Testis (tissue), 3 donors: Measurements from ENCODE around the gene SKAP1. TPM values are rescaled to one million over a fixed set of nuclear protein-coding genes. Genes with fewer than 3 reads are reported as not detected.

Experiments
- DNase-seq: peaks from one replicate; pipeline ENCODE4 v3.0.0-alpha.2; 2019
- H3K27ac ChIP-seq, 2 donors: fragments of 200-600 bp; sonication (generic); one replicate each; pipeline ENCODE4 v1.5.1; 2019
- H3K27me3 ChIP-seq: fragments of 200-600 bp; sonication (generic); one replicate; pipeline ENCODE4 v1.5.1; 2019
- H3K36me3 ChIP-seq: fragments of 200-600 bp; sonication (generic); one replicate; pipeline ENCODE4 v1.5.1; 2017; ENCODE audit warnings: low read depth; ENCODE audit errors: missing control alignments
- H3K4me1 ChIP-seq: fragments of 200-600 bp; sonication (generic); one replicate; pipeline ENCODE4 v1.5.1; 2019
- H3K4me3 ChIP-seq, 2 donors: fragments of 200-600 bp; sonication (generic); one replicate each; pipeline ENCODE4 v1.5.1; 2017 to 2019
- H3K9me3 ChIP-seq: fragments of 200-600 bp; sonication (generic); one replicate; pipeline ENCODE4 v1.5.1; 2017
- POLR2A ChIP-seq: fragments of 450-650 bp; IDR thresholded peaks from one replicate; pipeline ENCODE4 v1.6.1; 2017; ENCODE audit warnings: antibody characterized with exemption, mild to moderate bottlenecking, moderate library complexity
- WGBS, 2 donors: methylation state at CpG; one replicate each; pipeline ENCODE4 v1.1.5; 2018; 5-methylcytosine and 5-hydroxymethylcytosine counted together
- intact Hi-C: fragments of 100-400 bp; cut with DNase I; formaldehyde crosslinking; loops from one replicate; pipeline ENCODE4 v1.15.1; 2023; ENCODE audit warnings: low total_unique reads
- polyA plus RNA-seq: library from polyadenylated mRNA; stranded (reverse); fragments of 350-450 nt; fragmentation: Illumina TruSeq; extraction: RNeasy Lipid Tissue Mini Kit (QIAGEN cat#74804); gene quantifications from one replicate; pipeline ENCODE4 v1.2.3, GENCODE V29; 2014; ENCODE audit warnings: low read depth, low replicate concordance; ENCODE audit not compliant: insufficient read depth
- total RNA-seq, 2 donors: library from RNA; depleted of rRNA; stranded (reverse); fragments of >200 nt; gene quantifications; one replicate each; pipeline ENCODE4 v1.2.3, GENCODE V29; 2016
- TF ChIP-seq, protein P1 (sequence below), 3 experiments: fragments of 450-650 bp in 2 of 3; fragments of 200-600 bp in 1 of 3; sonication (generic) in 1 of 3; IDR thresholded peaks; one replicate each; pipeline ENCODE4 v1.5.1; 2016 to 2019; ENCODE audit warnings: antibody characterized with exemption in 3 of 3, mild to moderate bottlenecking in 2 of 3, moderate library complexity in 1 of 3

Gene SKAP1
- total and polyA plus RNA-seq, 3 donors from 2014 or later, result 9.0 to 34.1 (median 16.9) TPM

DNA sequence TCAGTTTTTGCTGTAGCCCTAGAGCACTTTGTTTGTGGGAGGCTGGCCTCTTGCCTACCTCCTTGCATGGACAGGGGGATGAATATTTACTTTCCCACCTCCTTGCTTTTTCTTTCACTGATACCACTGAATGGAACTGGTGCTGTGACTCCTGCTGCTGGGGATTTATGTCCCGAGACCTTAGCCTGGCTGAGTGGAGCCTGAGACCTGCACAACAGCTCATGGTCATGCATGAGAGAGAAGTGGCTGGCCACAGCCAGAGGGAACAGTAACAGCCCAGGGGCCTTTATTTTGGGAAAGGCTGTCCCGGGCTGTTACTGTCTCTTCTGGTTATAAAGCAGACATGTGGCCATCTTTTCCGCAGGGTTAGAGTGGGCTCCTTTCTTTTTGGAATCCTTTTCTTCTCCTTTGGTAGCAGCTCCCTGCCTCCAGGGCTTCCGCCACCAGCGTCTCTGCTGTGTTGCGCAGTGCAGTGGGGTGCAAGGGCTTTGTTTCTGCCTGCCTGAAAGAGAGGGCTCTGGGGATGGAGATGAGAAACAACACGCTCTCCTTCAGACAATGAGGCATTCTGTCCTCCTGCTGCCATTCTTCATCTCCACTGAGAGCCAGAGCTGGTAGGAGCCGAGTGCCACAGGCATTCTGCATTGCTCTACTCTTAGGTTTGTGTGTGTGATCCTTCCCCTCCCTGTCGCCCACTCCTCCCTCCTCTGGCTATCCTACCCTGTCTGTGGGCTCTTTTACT, 307.9 kb downstream of the SKAP1 start:
- Histone ChIP-seq H3K27me3 (no peaks in the 10 kb centered on the region), H3K27ac (no peak overlapping the region), H3K36me3 (no peaks in the 10 kb centered on the region), H3K9me3 (no peaks in the 10 kb centered on the region), H3K4me1 (peaks cover 4% of the 10 kb centered on the region), H3K4me3 (no peak overlapping the region)
- no peak for DNase-seq
- 77 to 78% methylated on average over 9 of the region's 9 CpGs for WGBS, 2 donors
- TF ChIP-seq POLR2A, result no peak
- TF ChIP-seq, protein P1, sequence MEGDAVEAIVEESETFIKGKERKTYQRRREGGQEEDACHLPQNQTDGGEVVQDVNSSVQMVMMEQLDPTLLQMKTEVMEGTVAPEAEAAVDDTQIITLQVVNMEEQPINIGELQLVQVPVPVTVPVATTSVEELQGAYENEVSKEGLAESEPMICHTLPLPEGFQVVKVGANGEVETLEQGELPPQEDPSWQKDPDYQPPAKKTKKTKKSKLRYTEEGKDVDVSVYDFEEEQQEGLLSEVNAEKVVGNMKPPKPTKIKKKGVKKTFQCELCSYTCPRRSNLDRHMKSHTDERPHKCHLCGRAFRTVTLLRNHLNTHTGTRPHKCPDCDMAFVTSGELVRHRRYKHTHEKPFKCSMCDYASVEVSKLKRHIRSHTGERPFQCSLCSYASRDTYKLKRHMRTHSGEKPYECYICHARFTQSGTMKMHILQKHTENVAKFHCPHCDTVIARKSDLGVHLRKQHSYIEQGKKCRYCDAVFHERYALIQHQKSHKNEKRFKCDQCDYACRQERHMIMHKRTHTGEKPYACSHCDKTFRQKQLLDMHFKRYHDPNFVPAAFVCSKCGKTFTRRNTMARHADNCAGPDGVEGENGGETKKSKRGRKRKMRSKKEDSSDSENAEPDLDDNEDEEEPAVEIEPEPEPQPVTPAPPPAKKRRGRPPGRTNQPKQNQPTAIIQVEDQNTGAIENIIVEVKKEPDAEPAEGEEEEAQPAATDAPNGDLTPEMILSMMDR (IDR thresholded peaks at IDR 0.05), result no peak
- intact Hi-C loops, result no loop called here

DNA sequence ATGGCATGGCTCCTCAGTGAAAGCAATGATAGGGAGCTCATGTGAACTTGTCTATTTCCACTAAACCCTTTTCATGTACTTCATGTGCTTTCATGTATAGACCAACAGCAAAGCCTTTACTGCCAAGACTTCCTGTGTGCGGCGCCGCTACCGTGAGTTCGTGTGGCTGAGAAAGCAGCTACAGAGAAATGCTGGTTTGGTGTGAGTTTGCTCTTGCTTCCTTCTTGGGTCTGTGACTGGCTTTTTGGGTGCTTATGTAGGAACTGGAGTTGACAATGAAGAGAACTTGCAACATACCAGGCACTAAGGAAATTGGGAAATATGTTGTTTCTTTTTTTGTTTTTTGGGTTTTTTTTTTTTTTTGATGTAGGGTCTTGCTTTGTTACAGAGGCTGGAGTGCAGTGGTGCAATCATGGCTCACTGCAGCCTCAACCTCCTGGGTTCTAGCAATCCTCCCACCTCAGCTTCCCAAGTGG, 316.8 kb downstream of the SKAP1 start:
- DNase-seq, result no peak
- Histone ChIP-seq H3K9me3 (no peaks in the 10 kb centered on the region), H3K4me3 (no peak overlapping the region), H3K27ac (no peak overlapping the region), H3K4me1 (peaks cover 7% of the 10 kb centered on the region), H3K36me3 (no peaks in the 10 kb centered on the region), H3K27me3 (no peaks in the 10 kb centered on the region)
- TF ChIP-seq, protein P1 (IDR thresholded peaks at IDR 0.05), result no peak
- TF ChIP-seq POLR2A, result no peak
- WGBS, 2 donors, result 84 to 98% methylated on average over 5 of the region's 5 CpGs
- intact Hi-C loops, result no loop called here

DNA sequence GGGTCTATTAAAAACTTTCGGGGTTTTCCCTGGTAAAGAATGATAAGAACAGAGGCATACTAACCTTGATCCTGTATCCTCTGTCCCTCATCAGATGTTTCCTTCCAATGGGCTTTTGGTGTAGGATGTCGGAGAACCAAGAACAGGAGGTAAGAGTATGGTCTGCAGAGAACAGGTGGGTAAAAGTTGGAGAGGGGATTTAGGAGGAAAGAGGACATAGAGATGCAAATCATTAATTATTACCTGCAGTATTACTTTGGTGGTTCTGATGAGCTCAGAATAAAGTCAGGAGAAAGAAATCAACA, 318.1 kb downstream of the SKAP1 start:
- H3K4me3 ChIP-seq, result no peak overlapping the region
- TF ChIP-seq, protein P1 (IDR thresholded peaks at IDR 0.05), result no peak
- TF ChIP-seq POLR2A, result no peak
- H3K27ac ChIP-seq, result no peak overlapping the region
- H3K36me3 ChIP-seq, result no peaks in the 10 kb centered on the region
- H3K4me1 ChIP-seq, result peaks cover 7% of the 10 kb centered on the region
- DNase-seq, result no peak
- H3K27me3 ChIP-seq, result no peaks in the 10 kb centered on the region
- H3K9me3 ChIP-seq, result no peaks in the 10 kb centered on the region
- intact Hi-C loops, result no loop called here
- 81 to 91% methylated on average over 2 of the region's 2 CpGs for WGBS, 2 donors

DNA sequence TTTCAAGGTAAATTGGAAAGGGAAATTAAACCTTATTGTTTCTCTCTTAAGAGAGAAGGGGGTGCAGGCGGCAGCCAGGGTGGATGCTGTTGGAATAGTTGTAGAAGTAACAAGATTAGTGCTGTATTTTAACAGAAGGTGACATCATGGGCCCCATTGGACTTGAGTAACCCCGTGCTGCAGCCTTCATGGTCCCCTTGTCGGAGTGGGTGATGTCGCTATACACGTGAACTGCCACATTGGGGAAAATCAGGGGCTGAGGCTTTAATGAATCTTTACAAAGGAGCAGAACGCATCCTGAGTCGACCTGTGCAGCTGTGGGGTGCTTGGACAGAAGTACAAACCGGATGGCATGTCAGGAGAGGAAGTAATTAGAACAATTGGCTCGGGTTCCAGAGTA, 319.3 kb downstream of the SKAP1 start:
- no peaks in the 10 kb centered on the region for H3K36me3 ChIP-seq
- H3K27ac ChIP-seq, result no peak overlapping the region
- no peak overlapping the region for H3K4me3 ChIP-seq
- DNase-seq, result no peak
- intact Hi-C loops, result no loop called here
- WGBS, 2 donors, result 76 to 84% methylated on average over 9 of the region's 9 CpGs
- no peaks in the 10 kb centered on the region for H3K27me3 ChIP-seq
- TF ChIP-seq POLR2A, result no peak
- TF ChIP-seq, protein P1 (IDR thresholded peaks at IDR 0.05), result no peak
- H3K4me1 ChIP-seq, result peaks cover 10% of the 10 kb centered on the region
- H3K9me3 ChIP-seq, result no peaks in the 10 kb centered on the region
